ENCODE measurements around the gene LSM4.

Gene LSM4

GRCh38 chr19:18274219-18274780 lies 48.6 kb downstream of the LSM4 start, which contains the start of gene IQCN:
Gene IQCN (minus strand): TSS chr19:18274452. CDS start chr19:18269478, 4,974 bp downstream.
- no peak for DNase-seq

GRCh38 chr19:18273561-18274218 lies 49.2 kb downstream of the LSM4 start:
- no peak for DNase-seq

GRCh38 chr19:18271433-18271841 lies 51.4 kb downstream of the LSM4 start:
- no peak for DNase-seq

GRCh38 chr19:18270326-18270725 lies 52.5 kb downstream of the LSM4 start:
- no peak for DNase-seq

GRCh38 chr19:18269070-18269723 lies 53.7 kb downstream of the LSM4 start:
- DNase-seq: no peak

GRCh38 chr19:18266771-18267686 lies 55.8 kb downstream of the LSM4 start:
- DNase-seq: no peak

- no peak for DNase-seq
These were observed 57.3 kb downstream of the LSM4 start for GRCh38 chr19:18265582-18265981.

GRCh38 chr19:18264971-18265540 lies 57.8 kb downstream of the LSM4 start:
- no peak for DNase-seq

- DNase-seq: no peak
These were observed 58.6 kb downstream of the LSM4 start for GRCh38 chr19:18264137-18264854.

- no peak for DNase-seq
These were observed 59.3 kb downstream of the LSM4 start for GRCh38 chr19:18263324-18264136.

GRCh38 chr19:18262917-18263316 lies 60.0 kb downstream of the LSM4 start:
- DNase-seq: no peak

GRCh38 chr19:18262144-18262543 lies 60.7 kb downstream of the LSM4 start:
- no peak for DNase-seq

- no peak for DNase-seq
These were observed 61.4 kb downstream of the LSM4 start for GRCh38 chr19:18261474-18261873.

GRCh38 chr19:18259893-18260292 lies 63.0 kb downstream of the LSM4 start:
- DNase-seq: no peak

- no peak for DNase-seq
These were observed 65.1 kb downstream of the LSM4 start for GRCh38 chr19:18257503-18258470.
